HEK293 (cell line): ENCODE results near the gene ERGIC1.

Experiments
- CTCF ChIA-PET: fragments of 350-600 bp; formaldehyde crosslinking; extraction: SDS; loops from one replicate; lab custom pipeline; 2021; ENCODE audit warnings: antibody characterized with exemption; lab: Yijun Ruan, JAX
- POLR2A ChIA-PET: fragments of 300-600 bp; formaldehyde crosslinking; extraction: SDS; loops from one replicate; lab custom pipeline; 2020; ENCODE audit warnings: antibody characterized with exemption, inconsistent platforms; lab: Yijun Ruan, JAX
- H3K27ac ChIP-seq: fragments of 200-500 bp; sonication (Bioruptor generic); 2 replicates; pipeline ENCODE4 v1.5.1; 2014; ENCODE audit warnings: low read depth, low read length, control low read depth, inconsistent platforms; ENCODE audit errors: extremely low read depth
- H3K36me3 ChIP-seq, 2 experiments: fragments of 200-500 bp in 1 of 2; sonication (Bioruptor generic) in 1 of 2; 1 replicate in 1 of 2; 2 replicates in 1 of 2; pipeline ENCODE4 v1.5.1; 2014 to 2017; ENCODE audit warnings: inconsistent platforms in 2 of 2, low read length in 2 of 2; ENCODE audit not compliant: control insufficient read depth in 2 of 2, insufficient read depth in 1 of 2
- H3K4me1 ChIP-seq: fragments of 200-500 bp; sonication (Bioruptor generic); 2 replicates; pipeline ENCODE4 v1.5.1; 2014; ENCODE audit warnings: mild to moderate bottlenecking, low read length, inconsistent platforms; ENCODE audit not compliant: control insufficient read depth, insufficient read depth
- H3K4me3 ChIP-seq: 2 replicates; pipeline ENCODE4 v1.5.1; 2011; ENCODE audit warnings: low read depth, mild to moderate bottlenecking, control low read depth, low read length, moderate library complexity
- H3K9me3 ChIP-seq: fragments of 200-500 bp; sonication (Bioruptor generic); 2 replicates; pipeline ENCODE4 v1.5.1; 2014; ENCODE audit warnings: low read depth, low read length, inconsistent platforms; ENCODE audit not compliant: control insufficient read depth, insufficient read depth
- BCL6B ChIP-seq: fragments of 450-650 bp; formaldehyde crosslinking; IDR thresholded peaks from 2 replicates; pipeline ENCODE4 v1.5.1; 2017; ENCODE audit warnings: missing biosample characterization, missing genetic modification characterization
- GLI4 ChIP-seq: fragments of 450-650 bp; formaldehyde crosslinking; IDR thresholded peaks from 2 replicates; pipeline ENCODE4 v1.5.1; 2016; ENCODE audit warnings: missing biosample characterization, missing genetic modification characterization
- GLIS2 ChIP-seq: fragments of 450-650 bp; formaldehyde crosslinking; IDR thresholded peaks from 2 replicates; pipeline ENCODE4 v1.5.1; 2016; ENCODE audit warnings: missing biosample characterization, missing genetic modification characterization
- IKZF3 ChIP-seq: fragments of 450-650 bp; IDR thresholded peaks from 2 replicates; pipeline ENCODE4 v1.5.0; 2018; ENCODE audit warnings: missing biosample characterization, mild to moderate bottlenecking, missing genetic modification characterization, moderate library complexity
- KLF10 ChIP-seq: fragments of 450-650 bp; IDR thresholded peaks from 2 replicates; pipeline ENCODE4 v1.5.1; 2018; ENCODE audit warnings: missing biosample characterization, mild to moderate bottlenecking, missing genetic modification characterization
- KLF16 ChIP-seq: fragments of 450-650 bp; formaldehyde crosslinking; IDR thresholded peaks from 2 replicates; pipeline ENCODE4 v1.5.1; 2017; ENCODE audit warnings: missing biosample characterization, missing genetic modification characterization
- MEIS1 ChIP-seq: sonication (generic); formaldehyde crosslinking; IDR thresholded peaks from 2 replicates; pipeline ENCODE4 v1.8.1; 2022; ENCODE audit warnings: missing genetic modification reagents, mild to moderate bottlenecking, borderline replicate concordance
- OSR2 ChIP-seq: fragments of 450-650 bp; formaldehyde crosslinking; IDR thresholded peaks from 2 replicates; pipeline ENCODE4 v1.5.1; 2016; ENCODE audit warnings: missing biosample characterization, missing genetic modification characterization
- PATZ1 ChIP-seq: fragments of 450-650 bp; formaldehyde crosslinking; IDR thresholded peaks from 2 replicates; pipeline ENCODE4 v1.5.1; 2016; ENCODE audit warnings: missing biosample characterization, missing genetic modification characterization
- PRDM1 ChIP-seq: fragments of 450-650 bp; formaldehyde crosslinking; IDR thresholded peaks from 2 replicates; pipeline ENCODE4; 2016; ENCODE audit warnings: missing biosample characterization, missing genetic modification characterization
- SALL2 ChIP-seq: fragments of 450-650 bp; formaldehyde crosslinking; IDR thresholded peaks from 2 replicates; pipeline ENCODE4 v1.5.0; 2017; ENCODE audit warnings: missing biosample characterization, mild to moderate bottlenecking, missing genetic modification characterization, borderline replicate concordance
- SCRT2 ChIP-seq: fragments of 450-650 bp; formaldehyde crosslinking; IDR thresholded peaks from 2 replicates; pipeline ENCODE4 v1.5.1; 2016; ENCODE audit warnings: missing biosample characterization, missing genetic modification characterization
- SP3 ChIP-seq: fragments of 450-650 bp; formaldehyde crosslinking; IDR thresholded peaks from 2 replicates; pipeline ENCODE4 v1.5.1; 2016; ENCODE audit warnings: missing biosample characterization, missing genetic modification characterization
- TCF7L2 ChIP-seq: IDR thresholded peaks from 2 replicates; pipeline ENCODE4 v1.6.1; 2011; ENCODE audit warnings: low read depth, mild to moderate bottlenecking, inconsistent platforms, low read length, moderate library complexity, borderline replicate concordance
- TSHZ1 ChIP-seq: fragments of 450-650 bp; formaldehyde crosslinking; IDR thresholded peaks from 2 replicates; pipeline ENCODE4 v1.5.1; 2016; ENCODE audit warnings: missing biosample characterization, missing genetic modification characterization, borderline replicate concordance
- ZNF112 ChIP-seq: fragments of 450-650 bp; formaldehyde crosslinking; IDR thresholded peaks from 2 replicates; pipeline ENCODE4 v1.5.0; 2017; ENCODE audit warnings: missing biosample characterization, missing genetic modification characterization
- ZNF138 ChIP-seq: fragments of 450-650 bp; formaldehyde crosslinking; IDR thresholded peaks from 2 replicates; pipeline ENCODE4 v1.5.1; 2016; ENCODE audit warnings: missing biosample characterization, missing genetic modification characterization, borderline replicate concordance
- ZNF169 ChIP-seq: fragments of 450-650 bp; formaldehyde crosslinking; IDR thresholded peaks from 2 replicates; pipeline ENCODE4 v1.5.1; 2016; ENCODE audit warnings: missing biosample characterization, missing genetic modification characterization
- ZNF248 ChIP-seq: fragments of 450-650 bp; formaldehyde crosslinking; IDR thresholded peaks from 2 replicates; pipeline ENCODE4 v1.5.1; 2017; ENCODE audit warnings: missing biosample characterization, missing genetic modification characterization
- ZNF274 ChIP-seq, 2 experiments: fragments of 200-500 bp in 1 of 2; fragments of 450-650 bp in 1 of 2; sonication (Bioruptor generic) in 1 of 2; formaldehyde crosslinking in 1 of 2; IDR thresholded peaks; 2 replicates each; pipeline versions ENCODE4 v1.5.1 to v1.6.1; 2014 to 2016; ENCODE audit warnings: borderline replicate concordance in 1 of 2, inconsistent platforms in 1 of 2, low read length in 1 of 2, missing biosample characterization in 1 of 2, missing genetic modification characterization in 1 of 2
- ZNF335 ChIP-seq: fragments of 450-650 bp; formaldehyde crosslinking; conservative IDR thresholded peaks from 2 replicates; pipeline ENCODE4 v1.5.1; 2016; ENCODE audit warnings: missing biosample characterization, missing genetic modification characterization
- ZNF350 ChIP-seq: fragments of 450-650 bp; formaldehyde crosslinking; IDR thresholded peaks from 2 replicates; pipeline ENCODE4 v1.5.0; 2017; ENCODE audit warnings: missing biosample characterization, mild to moderate bottlenecking, missing genetic modification characterization
- ZNF473 ChIP-seq: fragments of 450-650 bp; formaldehyde crosslinking; IDR thresholded peaks from 2 replicates; pipeline ENCODE4 v1.5.1; 2017; ENCODE audit warnings: missing biosample characterization, missing genetic modification characterization
- ZNF521 ChIP-seq: fragments of 450-650 bp; formaldehyde crosslinking; IDR thresholded peaks from 2 replicates; pipeline ENCODE4 v1.5.1; 2017; ENCODE audit warnings: missing biosample characterization, mild to moderate bottlenecking, missing genetic modification characterization
- ZNF548 ChIP-seq: fragments of 450-650 bp; formaldehyde crosslinking; IDR thresholded peaks from 2 replicates; pipeline ENCODE4 v1.5.1; 2016; ENCODE audit warnings: missing biosample characterization, missing genetic modification characterization
- ZNF610 ChIP-seq: fragments of 450-650 bp; formaldehyde crosslinking; IDR thresholded peaks from 2 replicates; pipeline ENCODE4 v1.5.1; 2016; ENCODE audit warnings: missing biosample characterization, missing genetic modification characterization, borderline replicate concordance
- ZNF629 ChIP-seq: fragments of 450-650 bp; formaldehyde crosslinking; IDR thresholded peaks from 2 replicates; pipeline ENCODE4 v1.5.1; 2017; ENCODE audit warnings: missing biosample characterization, missing genetic modification characterization
- ZNF654 ChIP-seq: fragments of 450-650 bp; formaldehyde crosslinking; IDR thresholded peaks from 2 replicates; pipeline ENCODE4 v1.5.1; 2016; ENCODE audit warnings: low read depth, missing biosample characterization, missing genetic modification characterization
- ZNF704 ChIP-seq: fragments of 450-650 bp; formaldehyde crosslinking; IDR thresholded peaks from 2 replicates; pipeline ENCODE4 v1.5.1; 2016; ENCODE audit warnings: missing biosample characterization, missing genetic modification characterization
- ZNF791 ChIP-seq: fragments of 450-650 bp; formaldehyde crosslinking; IDR thresholded peaks from 2 replicates; pipeline ENCODE4 v1.5.1; 2016; ENCODE audit warnings: missing biosample characterization, missing genetic modification characterization
- ZSCAN30 ChIP-seq: fragments of 450-650 bp; IDR thresholded peaks from 2 replicates; pipeline ENCODE4 v1.5.1; 2018; ENCODE audit warnings: missing biosample characterization, mild to moderate bottlenecking, missing genetic modification characterization, moderate library complexity
- TF ChIP-seq, protein P1 (sequence below): fragments of 450-650 bp; formaldehyde crosslinking; optimal IDR thresholded peaks from 2 replicates; pipeline ENCODE3; 2016; ENCODE audit warnings: missing biosample characterization, mild to moderate bottlenecking, missing genetic modification characterization

Gene ERGIC1

GRCh38 chr5:172854971-172855370 lies 20.9 kb downstream of the ERGIC1 start:
- Histone ChIP-seq H3K36me3 (no peaks in the 10 kb centered on the region), H3K27ac (no peak overlapping the region)
- POLR2A ChIA-PET = no interaction called here

GRCh38 chr5:172855597-172856292 lies 21.7 kb downstream of the ERGIC1 start:
- POLR2A ChIA-PET = no interaction called here
- Histone ChIP-seq H3K4me3 (no peak overlapping the region), H3K9me3 (no peaks in the 10 kb centered on the region), H3K36me3 (no peaks in the 10 kb centered on the region), H3K27ac (no peak overlapping the region), H3K4me1 (no peaks in the 10 kb centered on the region)
- CTCF ChIA-PET = interaction anchor here (0.7 to 1.1 kb wide), 2 partner anchors 12 to 83 kb away, joined by 5 to 6 read pairs; no protein-coding TSS in a partner anchor
- TF ChIP-seq ZNF248 (tag by site-specific recombination) = no peak
- no peak for TF ChIP-seq ZNF350 (tag by site-specific recombination)
- TF ChIP-seq ZSCAN30 = no peak
- no peak for TF ChIP-seq ZNF704 (tag by site-specific recombination)
- TF ChIP-seq, protein P1, sequence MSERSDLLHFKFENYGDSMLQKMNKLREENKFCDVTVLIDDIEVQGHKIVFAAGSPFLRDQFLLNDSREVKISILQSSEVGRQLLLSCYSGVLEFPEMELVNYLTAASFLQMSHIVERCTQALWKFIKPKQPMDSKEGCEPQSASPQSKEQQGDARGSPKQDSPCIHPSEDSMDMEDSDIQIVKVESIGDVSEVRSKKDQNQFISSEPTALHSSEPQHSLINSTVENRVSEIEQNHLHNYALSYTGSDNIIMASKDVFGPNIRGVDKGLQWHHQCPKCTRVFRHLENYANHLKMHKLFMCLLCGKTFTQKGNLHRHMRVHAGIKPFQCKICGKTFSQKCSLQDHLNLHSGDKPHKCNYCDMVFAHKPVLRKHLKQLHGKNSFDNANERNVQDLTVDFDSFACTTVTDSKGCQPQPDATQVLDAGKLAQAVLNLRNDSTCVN = no peak
- TF ChIP-seq ZNF138 = no peak
- no peak for TF ChIP-seq KLF16
- TF ChIP-seq ZNF335 = no peak
- TF ChIP-seq SCRT2 (tag by site-specific recombination) = no peak
- no peak for TF ChIP-seq PATZ1 (tag by site-specific recombination)
- no peak for TF ChIP-seq TCF7L2
- no peak for TF ChIP-seq ZNF548 (tag by site-specific recombination)
- TF ChIP-seq ZNF473 (tag by site-specific recombination) = no peak
- TF ChIP-seq ZNF521 (tag by site-specific recombination) = no peak
- no peak for TF ChIP-seq TSHZ1 (tag by site-specific recombination)
- TF ChIP-seq GLIS2 = no peak
- TF ChIP-seq KLF10 (tag by site-specific recombination) = no peak
- TF ChIP-seq IKZF3 (tag by site-specific recombination) = no peak
- no peak for TF ChIP-seq PRDM1 (tag by site-specific recombination)

More at GRCh38 chr5:172854971-172855370, 20.9 kb downstream of the ERGIC1 start:
- no peak overlapping the region for H3K4me3 ChIP-seq
- CTCF ChIA-PET = no interaction called here
- no peak for TF ChIP-seq ZNF654
- TF ChIP-seq GLI4 = no peak
- no peak for TF ChIP-seq ZNF610 (tag by site-specific recombination)
- no peak for TF ChIP-seq ZNF791 (tag by site-specific recombination)
- no peak for TF ChIP-seq ZNF169
- no peak for TF ChIP-seq ZNF629 (tag by site-specific recombination)
- TF ChIP-seq SALL2 (tag by site-specific recombination) = no peak
- TF ChIP-seq ZNF112 = no peak
- TF ChIP-seq SP3 (tag by site-specific recombination) = no peak
- no peak for TF ChIP-seq BCL6B (tag by site-specific recombination)
- no peak for TF ChIP-seq OSR2 (tag by site-specific recombination)
- no peak for TF ChIP-seq MEIS1
- TF ChIP-seq ZNF274 (IDR thresholded peaks at IDR 0.05; ENCODE audit: low read length) = no peak
- no peak for TF ChIP-seq ZNF274 (tag by site-specific recombination; IDR thresholded peaks at IDR 0.05; ENCODE audit: borderline replicate concordance)
- TF ChIP-seq KLF16 = no peak
- TF ChIP-seq, all 188 proteins: peak for 0
- Histone ChIP-seq H3K9me3 (no peaks in the 10 kb centered on the region), H3K4me1 (no peaks in the 10 kb centered on the region)
